ENCODE results near the gene AP3S2. TPM values are rescaled to one million over a fixed set of nuclear protein-coding genes. Genes with fewer than 3 reads are reported as not detected.
"Not testable (repeated sequence)": the region's sequence is repeated elsewhere in the genome, so short reads cannot be mapped to it uniquely, and the experiment has no call there.

The AP3S2 gene
- total RNA-seq, 1 donor from 2014 or later: 20.6 TPM

DNA sequence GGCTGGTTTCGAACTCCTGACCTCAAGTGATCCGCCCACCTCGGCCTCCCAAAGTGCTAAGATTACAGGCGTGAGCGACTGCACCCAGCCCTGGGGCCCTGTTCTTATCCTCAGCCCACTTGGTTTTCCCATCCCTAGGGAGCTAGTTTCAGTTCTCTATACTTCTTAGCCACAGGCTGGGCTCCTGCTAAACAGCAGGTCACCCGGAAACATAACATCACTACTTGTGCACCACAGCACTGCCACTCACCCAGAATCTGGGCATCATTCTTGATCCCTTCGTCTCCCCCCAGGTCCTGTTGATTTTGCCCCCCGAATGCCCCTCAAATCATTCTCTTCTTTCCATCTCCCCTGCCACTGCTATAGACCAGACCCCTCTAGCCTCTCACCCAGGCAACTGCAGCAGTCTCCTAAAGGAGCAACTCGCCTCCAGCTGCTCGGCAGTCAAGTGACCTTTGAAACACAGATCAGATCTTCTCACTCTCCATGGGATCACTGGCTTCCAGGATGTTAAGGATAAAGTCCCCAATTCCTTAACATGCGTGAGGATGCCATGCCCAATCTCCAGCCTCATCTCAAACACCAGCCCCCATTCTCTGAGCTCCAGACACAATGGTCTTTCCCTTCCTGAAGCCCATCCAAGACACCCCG lies 5.6 kb upstream of the AP3S2 start:
- no peak overlapping the region for H3K4me3 Mint-ChIP-seq (ENCODE audit: low read depth)
- H3K27me3 Mint-ChIP-seq (ENCODE audit: low read depth): no peaks in the 10 kb centered on the region
- H3K4me1 Mint-ChIP-seq (ENCODE audit: low read depth): peaks cover 9% of the 10 kb centered on the region
- DNase-seq (ENCODE audit: low spot score): no peak
- H3K27ac Mint-ChIP-seq: no peak overlapping the region
- no peaks in the 10 kb centered on the region for H3K9me3 Mint-ChIP-seq
- H3K36me3 Mint-ChIP-seq (ENCODE audit: low read depth): no peaks in the 10 kb centered on the region
- intact Hi-C loops (cut with micrococcal nuclease): loop anchor here (10.0 kb wide), 1 partner anchor 135 kb away; no protein-coding TSS in a partner anchor

DNA sequence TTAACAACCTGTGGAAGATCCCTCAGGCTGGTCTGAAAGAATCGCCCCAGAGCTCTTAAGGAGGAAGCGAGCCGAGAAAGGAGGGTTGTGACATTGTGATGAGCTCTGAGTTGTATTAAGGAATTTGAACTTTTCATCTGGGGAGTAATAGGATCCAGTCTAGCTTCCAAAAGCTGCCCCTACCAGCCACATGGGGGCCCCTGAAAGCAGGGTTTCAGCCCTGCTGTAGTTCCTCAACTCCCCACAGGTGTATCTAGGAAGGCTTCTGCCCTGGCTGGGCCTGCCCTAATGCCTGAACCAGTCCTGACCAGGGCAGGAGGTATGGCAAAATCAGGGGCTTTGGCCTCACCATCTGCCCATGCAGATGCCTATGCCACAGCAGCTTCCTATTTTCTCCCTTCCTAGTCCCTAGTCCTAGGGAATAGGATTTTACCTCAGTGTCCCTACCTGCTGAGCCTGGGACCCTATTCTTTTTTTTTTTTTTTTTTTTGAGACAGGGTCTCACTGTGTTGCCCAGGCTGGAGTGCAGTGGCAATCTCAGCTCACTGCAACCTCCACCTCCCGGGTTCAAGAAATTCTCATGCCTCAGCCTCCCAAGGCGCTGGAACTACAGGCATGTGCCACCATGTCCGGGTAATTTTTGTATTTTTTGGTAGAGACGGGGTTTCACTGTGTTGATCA lies 5.0 kb upstream of the AP3S2 start:
- Mint-ChIP-seq H3K27me3 (ENCODE audit: low read depth) (no peaks in the 10 kb centered on the region), H3K36me3 (ENCODE audit: low read depth) (no peaks in the 10 kb centered on the region), H3K4me3 (ENCODE audit: low read depth) (no peak overlapping the region), H3K4me1 (ENCODE audit: low read depth) (peaks cover 15% of the 10 kb centered on the region), H3K9me3 (no peaks in the 10 kb centered on the region), H3K27ac (no peak overlapping the region)
- intact Hi-C loops (cut with micrococcal nuclease): loop anchor here (1.0 to 10.0 kb wide), 2 partner anchors 136 to 173 kb away; no protein-coding TSS in a partner anchor
- peak; percentile 20 for DNase-seq (ENCODE audit: low spot score)

GRCh38 chr15:89898146-89898545 lies 4.4 kb upstream of the AP3S2 start:
- H3K27me3 Mint-ChIP-seq (ENCODE audit: low read depth): no peaks in the 10 kb centered on the region
- no peak overlapping the region for H3K4me3 Mint-ChIP-seq (ENCODE audit: low read depth)
- H3K36me3 Mint-ChIP-seq (ENCODE audit: low read depth): peaks cover 3% of the 10 kb centered on the region
- peaks cover 15% of the 10 kb centered on the region for H3K4me1 Mint-ChIP-seq (ENCODE audit: low read depth)
- no peak overlapping the region for H3K27ac Mint-ChIP-seq
- H3K9me3 Mint-ChIP-seq: no peaks in the 10 kb centered on the region
- no peak for DNase-seq (ENCODE audit: low spot score)
- intact Hi-C loops (cut with micrococcal nuclease): loop anchor here (1.0 to 10.0 kb wide), 2 partner anchors 137 to 173 kb away; no protein-coding TSS in a partner anchor

DNA sequence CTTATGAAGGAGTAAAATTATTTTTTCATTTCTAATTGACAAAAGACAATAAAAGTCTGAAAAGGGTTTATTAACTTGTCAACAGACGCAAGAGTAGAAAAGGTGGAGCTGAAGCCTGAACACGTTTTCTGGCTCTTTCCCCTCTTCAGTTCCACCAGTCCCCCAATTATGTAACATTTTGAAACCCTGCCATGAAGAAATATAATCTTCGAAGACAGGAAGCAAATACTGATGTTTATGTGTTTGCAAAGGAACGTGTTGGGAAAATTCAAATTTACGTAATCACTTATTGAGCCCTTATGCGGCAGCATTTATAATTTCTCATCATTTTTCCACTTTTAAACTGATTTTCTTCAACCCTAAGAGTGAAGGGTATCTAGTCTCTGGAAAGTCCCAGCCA lies 767 bp downstream of the AP3S2 start:
- H3K27ac Mint-ChIP-seq: peak overlapping the region; percentile 97
- peaks cover 27% of the 10 kb centered on the region for H3K4me1 Mint-ChIP-seq (ENCODE audit: low read depth)
- peaks cover 22% of the 10 kb centered on the region for H3K36me3 Mint-ChIP-seq (ENCODE audit: low read depth)
- H3K27me3 Mint-ChIP-seq (ENCODE audit: low read depth): no peaks in the 10 kb centered on the region
- intact Hi-C loops (cut with micrococcal nuclease): loop anchor here (5.0 to 10.0 kb wide), 5 partner anchors 141 to 316 kb away; partner anchors contain the start of genes MESP1 and TICRR
- H3K4me3 Mint-ChIP-seq (ENCODE audit: low read depth): peak overlapping the region; percentile 98
- DNase-seq (ENCODE audit: low spot score): no peak
- no peaks in the 10 kb centered on the region for H3K9me3 Mint-ChIP-seq

DNA sequence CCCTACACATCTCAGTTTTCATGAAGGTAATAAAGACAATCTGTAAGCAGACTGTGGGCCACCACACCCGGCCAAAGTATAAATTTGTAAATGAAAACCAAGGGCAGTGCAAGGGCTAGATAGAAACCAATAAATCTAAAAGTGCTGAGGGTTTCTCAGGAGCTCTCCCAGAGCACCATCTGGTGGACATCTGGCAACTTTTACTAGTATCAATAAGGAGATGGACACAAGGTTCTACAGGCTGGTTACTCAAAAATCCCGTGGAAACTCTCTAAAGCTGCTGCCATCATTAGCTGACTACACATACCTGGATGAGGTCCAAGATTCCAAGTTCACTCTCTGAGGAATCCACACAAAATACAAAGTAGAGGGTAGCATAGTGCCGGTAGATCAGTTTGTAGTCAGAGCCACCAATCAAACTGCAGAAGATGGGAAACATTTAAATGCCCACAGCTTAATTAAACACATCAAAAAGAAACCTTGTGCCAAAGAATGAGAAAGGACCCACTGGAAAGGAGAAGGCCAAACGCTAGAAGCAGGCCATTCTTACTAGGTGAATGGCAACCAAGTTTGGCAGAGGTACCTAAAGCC lies 5.5 kb downstream of the AP3S2 start:
- intact Hi-C loops (cut with micrococcal nuclease): no loop called here

DNA sequence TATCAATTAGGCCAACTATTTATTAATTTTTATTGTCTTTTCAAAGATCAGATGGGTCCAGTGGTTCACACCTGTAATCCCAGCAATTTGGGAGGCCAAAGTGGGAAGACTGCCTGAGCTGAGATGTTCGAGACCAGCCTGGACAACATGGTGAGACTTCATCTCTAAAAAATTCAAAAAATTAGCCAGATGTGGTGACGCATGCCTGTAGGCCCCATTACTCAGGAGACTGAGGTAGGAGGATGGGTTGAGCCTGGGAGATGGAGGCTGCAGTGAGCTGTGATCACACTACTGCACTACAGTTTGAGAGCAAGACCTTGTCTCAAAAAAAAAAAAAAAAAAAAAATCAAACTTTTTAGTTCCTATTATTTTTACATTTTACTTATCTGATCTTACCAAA lies 8.2 kb downstream of the AP3S2 start:
- intact Hi-C loops (cut with micrococcal nuclease): no loop called here
- peaks cover 37% of the 10 kb centered on the region for H3K36me3 Mint-ChIP-seq (ENCODE audit: low read depth)
- no peaks in the 10 kb centered on the region for H3K27me3 Mint-ChIP-seq (ENCODE audit: low read depth)
- no peak overlapping the region for H3K4me3 Mint-ChIP-seq (ENCODE audit: low read depth)
- no peak overlapping the region for H3K27ac Mint-ChIP-seq
- DNase-seq (ENCODE audit: low spot score): no peak
- no peaks in the 10 kb centered on the region for H3K9me3 Mint-ChIP-seq
- peaks cover 1% of the 10 kb centered on the region for H3K4me1 Mint-ChIP-seq (ENCODE audit: low read depth)

More for the DNA sequence above, 5.5 kb downstream of the AP3S2 start:
- Mint-ChIP-seq H3K36me3 (ENCODE audit: low read depth) (peaks cover 36% of the 10 kb centered on the region), H3K27me3 (ENCODE audit: low read depth) (no peaks in the 10 kb centered on the region), H3K27ac (no peak overlapping the region), H3K9me3 (no peaks in the 10 kb centered on the region), H3K4me3 (ENCODE audit: low read depth) (no peak overlapping the region), H3K4me1 (ENCODE audit: low read depth) (peaks cover 13% of the 10 kb centered on the region)
- no peak for DNase-seq (ENCODE audit: low spot score)

DNA sequence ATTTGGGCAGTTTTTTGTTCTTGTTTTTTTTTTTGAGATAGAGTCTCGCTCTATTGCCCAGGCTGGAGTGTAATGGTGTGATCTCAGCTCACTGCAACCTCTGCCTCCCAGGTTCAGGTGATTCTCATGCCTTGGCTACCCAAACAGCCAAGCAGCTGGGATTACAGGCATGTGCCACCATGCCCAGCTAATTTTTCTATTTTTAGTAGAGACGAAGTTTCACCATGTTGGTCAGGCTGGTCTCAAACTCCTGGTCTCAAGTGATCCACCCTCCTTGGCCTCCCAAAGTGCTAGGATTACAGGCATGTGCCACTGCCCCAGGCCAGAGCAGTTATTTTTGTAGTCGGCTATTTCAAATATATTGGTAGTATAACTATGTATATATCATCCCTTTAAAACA lies 8.6 kb downstream of the AP3S2 start:
- peaks cover 37% of the 10 kb centered on the region for H3K36me3 Mint-ChIP-seq (ENCODE audit: low read depth)
- H3K4me1 Mint-ChIP-seq (ENCODE audit: low read depth); H3K27me3 Mint-ChIP-seq (ENCODE audit: low read depth): not testable (repeated sequence)

DNA sequence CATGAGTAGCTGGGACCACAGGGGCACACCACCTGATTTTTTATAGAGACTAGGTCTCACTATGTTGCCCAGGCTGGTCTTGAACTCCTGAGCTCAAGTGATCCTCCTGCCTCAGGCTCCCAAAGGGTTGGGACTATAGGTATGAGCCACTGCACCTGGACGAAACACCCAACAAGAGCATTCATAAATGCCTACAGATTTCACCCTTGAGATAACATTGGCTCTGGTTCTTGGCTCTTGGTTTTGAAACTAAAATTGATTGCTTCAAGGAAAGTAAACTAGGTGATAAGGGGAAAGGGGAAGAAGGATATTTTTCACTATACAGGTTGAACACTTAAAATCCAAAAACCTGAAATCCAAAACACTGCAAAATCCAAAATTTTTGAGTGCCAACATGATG lies 10.3 kb downstream of the AP3S2 start:
- no peak for DNase-seq (ENCODE audit: low spot score)
- peaks cover 31% of the 10 kb centered on the region for H3K36me3 Mint-ChIP-seq (ENCODE audit: low read depth)
- H3K4me1 Mint-ChIP-seq (ENCODE audit: low read depth): no peaks in the 10 kb centered on the region
- no peaks in the 10 kb centered on the region for H3K27me3 Mint-ChIP-seq (ENCODE audit: low read depth)
- intact Hi-C loops (cut with micrococcal nuclease): no loop called here
- H3K27ac Mint-ChIP-seq: no peak overlapping the region
- no peak overlapping the region for H3K4me3 Mint-ChIP-seq (ENCODE audit: low read depth)
- H3K9me3 Mint-ChIP-seq: no peaks in the 10 kb centered on the region

More for the DNA sequence above, 8.6 kb downstream of the AP3S2 start:
- H3K9me3 Mint-ChIP-seq; H3K27ac Mint-ChIP-seq; H3K4me3 Mint-ChIP-seq (ENCODE audit: low read depth); intact Hi-C loops (cut with micrococcal nuclease); DNase-seq (ENCODE audit: low spot score): not testable (repeated sequence)

DNA sequence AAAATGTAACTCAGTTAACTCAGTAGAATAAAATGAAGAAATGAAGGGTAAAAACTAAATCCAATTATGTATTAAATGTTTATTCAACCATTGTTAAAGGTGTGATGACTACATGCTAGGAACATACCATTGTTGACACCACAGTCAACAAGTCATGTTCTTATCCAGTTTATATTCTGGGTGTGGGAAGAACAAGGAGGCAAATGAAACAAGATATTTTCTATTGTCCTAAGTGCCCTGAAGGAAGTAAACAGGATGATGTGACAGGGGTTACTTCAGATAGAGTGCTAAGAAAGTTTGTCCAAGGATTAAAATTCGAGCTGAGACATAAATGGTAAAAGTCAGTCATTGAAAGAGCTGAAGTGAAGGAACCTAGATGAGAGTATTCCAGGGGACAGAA lies 13.1 kb downstream of the AP3S2 start:
- Mint-ChIP-seq H3K36me3 (ENCODE audit: low read depth) (peaks cover 31% of the 10 kb centered on the region), H3K4me3 (ENCODE audit: low read depth) (no peak overlapping the region), H3K4me1 (ENCODE audit: low read depth) (no peaks in the 10 kb centered on the region), H3K27ac (no peak overlapping the region), H3K9me3 (no peaks in the 10 kb centered on the region), H3K27me3 (ENCODE audit: low read depth) (no peaks in the 10 kb centered on the region)
- intact Hi-C loops (cut with micrococcal nuclease): no loop called here
- no peak for DNase-seq (ENCODE audit: low spot score)

DNA sequence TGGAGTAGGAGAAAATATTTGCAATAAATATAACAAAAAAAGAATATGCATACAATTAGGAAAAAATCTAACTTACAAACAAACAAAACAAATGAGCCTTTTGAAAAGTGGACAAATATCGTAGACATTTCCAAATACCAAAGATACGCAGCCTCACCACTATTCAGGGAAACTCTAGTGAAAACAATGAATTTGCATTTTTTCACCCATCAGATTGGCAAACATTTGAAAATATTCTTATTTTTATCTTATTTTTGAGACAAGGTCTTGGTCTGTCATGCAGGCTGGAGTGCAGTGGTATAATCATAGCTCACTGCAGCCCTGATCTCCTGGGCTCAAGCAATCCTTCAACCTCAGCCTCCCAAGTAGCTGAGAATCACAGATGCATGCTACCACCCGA lies 15.5 kb downstream of the AP3S2 start:
- peaks cover 4% of the 10 kb centered on the region for H3K4me1 Mint-ChIP-seq (ENCODE audit: low read depth)
- no peak for DNase-seq (ENCODE audit: low spot score)
- H3K36me3 Mint-ChIP-seq (ENCODE audit: low read depth): peaks cover 37% of the 10 kb centered on the region
- no peaks in the 10 kb centered on the region for H3K27me3 Mint-ChIP-seq (ENCODE audit: low read depth)
- no peaks in the 10 kb centered on the region for H3K9me3 Mint-ChIP-seq
- intact Hi-C loops (cut with micrococcal nuclease): no loop called here
- H3K4me3 Mint-ChIP-seq (ENCODE audit: low read depth): no peak overlapping the region
- no peak overlapping the region for H3K27ac Mint-ChIP-seq

DNA sequence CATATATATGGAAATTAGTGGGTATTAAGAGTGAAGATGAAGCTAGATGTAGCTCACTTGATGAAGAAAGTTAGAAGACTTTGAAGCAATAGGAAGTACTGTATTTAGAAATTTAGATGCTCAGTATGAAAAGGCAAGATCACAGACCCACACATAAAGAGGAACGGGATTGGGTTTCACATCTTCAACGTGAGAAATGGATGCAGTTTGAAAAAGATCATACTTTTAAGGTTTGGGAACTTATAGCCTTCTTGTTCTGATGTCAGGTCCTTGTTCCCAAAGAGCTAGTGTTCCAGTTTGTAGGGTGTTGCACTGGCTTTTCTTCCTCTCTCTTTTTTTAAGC lies 16.7 kb downstream of the AP3S2 start:
- H3K27me3 Mint-ChIP-seq (ENCODE audit: low read depth): no peaks in the 10 kb centered on the region

GRCh38 chr15:89876396-89877082 lies 17.3 kb downstream of the AP3S2 start:
- H3K4me3 Mint-ChIP-seq (ENCODE audit: low read depth): no peak overlapping the region
- H3K4me1 Mint-ChIP-seq (ENCODE audit: low read depth): peaks cover 4% of the 10 kb centered on the region
- no peaks in the 10 kb centered on the region for H3K27me3 Mint-ChIP-seq (ENCODE audit: low read depth)
- peaks cover 31% of the 10 kb centered on the region for H3K36me3 Mint-ChIP-seq (ENCODE audit: low read depth)
- no peak overlapping the region for H3K27ac Mint-ChIP-seq
- DNase-seq (ENCODE audit: low spot score): no peak
- intact Hi-C loops (cut with micrococcal nuclease): no loop called here
- no peaks in the 10 kb centered on the region for H3K9me3 Mint-ChIP-seq

More for the DNA sequence above, 16.7 kb downstream of the AP3S2 start:
- H3K36me3 Mint-ChIP-seq (ENCODE audit: low read depth): peaks cover 31% of the 10 kb centered on the region
- peaks cover 4% of the 10 kb centered on the region for H3K4me1 Mint-ChIP-seq (ENCODE audit: low read depth)
- intact Hi-C loops (cut with micrococcal nuclease): no loop called here
- no peak overlapping the region for H3K4me3 Mint-ChIP-seq (ENCODE audit: low read depth)
- H3K27ac Mint-ChIP-seq: no peak overlapping the region
- no peak for DNase-seq (ENCODE audit: low spot score)
- H3K9me3 Mint-ChIP-seq: no peaks in the 10 kb centered on the region

All from activated T-helper 2 cell treated with anti-CD3 and anti-CD28 coated beads, Interferon-gamma antibody, Interleukin-2, Interleukin-4, amounts not matched to agents 10 μg/mL and 5 μg/mL and 100 μg/mL, durations not matched to agents 14 hours and 24 hours and 36 hours (primary cell).